B cell (primary cell): Measurements from ENCODE around the gene ACAD10. TPM values are rescaled to one million over a fixed set of nuclear protein-coding genes. Genes with fewer than 3 reads are reported as not detected.

Experiments used
- ATAC-seq: fragments of 200-7000 bp; cut with Tn5 transposase; one replicate; pipeline ENCODE4 v1.10.0; 2021; ENCODE audit warnings: low read depth, mild to moderate bottlenecking, moderate number of reproducible peaks, moderate library complexity
- CTCF ChIA-PET: fragments of 350-600 bp; sonication (Branson Sonifier 250); formaldehyde crosslinking; loops from one replicate; lab custom pipeline; 2021; ENCODE audit warnings: antibody characterized with exemption, inconsistent platforms; lab: Charles Lee
- POLR2A ChIA-PET: fragments of 350-600 bp; sonication (Branson Sonifier 250); formaldehyde crosslinking; loops from one replicate; lab custom pipeline; 2021; ENCODE audit warnings: antibody characterized with exemption; lab: Charles Lee
- DNase-seq: peaks from one replicate; pipeline ENCODE4 v3.0.0; 2013
- H2AFZ ChIP-seq: 2 replicates; pipeline ENCODE4 v1.6.1; 2012; ENCODE audit warnings: mild to moderate bottlenecking, low read depth, low read length; ENCODE audit not compliant: insufficient read depth, poor library complexity, severe bottlenecking
- H3K27ac ChIP-seq, 2 donors: 1 replicate in 1 of 2; 2 replicates in 1 of 2; pipeline ENCODE4 v1.5.1; 2012 to 2013; ENCODE audit warnings: low read length in 2 of 2, mild to moderate bottlenecking in 2 of 2, moderate library complexity in 1 of 2
- H3K27me3 ChIP-seq, 4 experiments: fragments of 200-600 bp in 1 of 4; sonication (generic) in 1 of 4; replicated peaks in 1 of 4; 1 replicate in 2 of 4; 2 replicates in 2 of 4; pipeline versions ENCODE4 v1.6.1 to v1.7.0; 2013 to 2016; ENCODE audit warnings: low read length in 3 of 4, mild to moderate bottlenecking in 2 of 4, mixed read lengths in 1 of 4, moderate library complexity in 1 of 4; ENCODE audit not compliant: insufficient read depth in 4 of 4, control insufficient read depth in 3 of 4; ENCODE audit errors: control extremely low read depth in 1 of 4
- H3K36me3 ChIP-seq, 2 experiments: replicated peaks in 1 of 2; 1 replicate in 1 of 2; 2 replicates in 1 of 2; pipeline versions ENCODE4 v1.6.1 to v1.7.1; 2013; ENCODE audit warnings: low read length in 1 of 2; ENCODE audit not compliant: insufficient read depth in 2 of 2, control insufficient read depth in 1 of 2; ENCODE audit errors: control extremely low read depth in 1 of 2, extremely low read depth in 1 of 2
- H3K4me1 ChIP-seq, 2 donors: fragments of 200-600 bp in 1 of 2; sonication (generic) in 1 of 2; 1 replicate in 1 of 2; 2 replicates in 1 of 2; pipeline versions ENCODE4 v1.5.1 to v1.6.1; 2013 to 2017; ENCODE audit warnings: low read length in 2 of 2; ENCODE audit not compliant: control insufficient read depth in 2 of 2, insufficient read depth in 2 of 2
- H3K4me2 ChIP-seq: replicated peaks from 2 replicates; pipeline ENCODE3; 2012; ENCODE audit warnings: mild to moderate bottlenecking, low read depth, low read length; ENCODE audit not compliant: poor library complexity, severe bottlenecking
- H3K4me3 ChIP-seq, 5 experiments: fragments of 200-600 bp in 1 of 5; sonication (generic) in 1 of 5; 1 replicate in 3 of 5; 2 replicates in 2 of 5; pipeline versions ENCODE4 v1.5.1 to v1.7.0; 2011 to 2016; ENCODE audit warnings: low read length in 4 of 5, mild to moderate bottlenecking in 4 of 5, low read depth in 2 of 5, control low read depth in 1 of 5, moderate library complexity in 1 of 5; ENCODE audit not compliant: insufficient read depth in 1 of 5; ENCODE audit errors: control extremely low read depth in 1 of 5, extremely low read depth in 1 of 5
- H3K79me2 ChIP-seq: fragments of 200-600 bp; sonication (generic); one replicate; pipeline ENCODE4 v1.6.0; 2016; ENCODE audit warnings: low read length; ENCODE audit not compliant: control insufficient read depth, insufficient read depth
- H3K9ac ChIP-seq: fragments of 200-600 bp; sonication (generic); 2 replicates; pipeline ENCODE4 v1.6.1; 2017; ENCODE audit warnings: mild to moderate bottlenecking, low read length, moderate library complexity
- H3K9me3 ChIP-seq, 3 donors: one replicate each; pipeline versions ENCODE4 v1.6.1 to v1.7.1; 2013; ENCODE audit warnings: low read length in 2 of 3; ENCODE audit not compliant: control insufficient read depth in 2 of 3, insufficient read depth in 1 of 3; ENCODE audit errors: control extremely low read depth in 1 of 3
- H4K20me1 ChIP-seq: 2 replicates; pipeline ENCODE4 v1.6.0; 2012; ENCODE audit warnings: mild to moderate bottlenecking, low read length; ENCODE audit not compliant: insufficient read depth, control insufficient read depth, poor library complexity, severe bottlenecking
- H3K27ac Mint-ChIP-seq: one replicate; pipeline ENCODE4 v1.8.0; 2021; ENCODE audit warnings: mixed read lengths
- H3K27me3 Mint-ChIP-seq: one replicate; pipeline ENCODE4 v1.8.0; 2021; ENCODE audit warnings: mixed read lengths
- H3K4me1 Mint-ChIP-seq: one replicate; pipeline ENCODE4 v1.8.0; 2021; ENCODE audit warnings: mixed read lengths
- H3K4me3 Mint-ChIP-seq: one replicate; pipeline ENCODE4 v1.8.0; 2021; ENCODE audit warnings: mixed read lengths
- H3K9me3 Mint-ChIP-seq: one replicate; pipeline ENCODE4 v1.8.0; 2022; ENCODE audit warnings: mixed read lengths; ENCODE audit not compliant: insufficient read depth
- EZH2 ChIP-seq: IDR thresholded peaks from 2 replicates; pipeline ENCODE4 v1.6.1; 2012; ENCODE audit warnings: borderline replicate concordance, low read depth, mild to moderate bottlenecking, moderate library complexity, low read length; ENCODE audit not compliant: insufficient read depth, poor library complexity, severe bottlenecking
- WGBS: methylation state at CpG from one replicate; pipeline ENCODE4 v1.1.5; 2013; ENCODE audit warnings: missing lambda C conversion rate; ENCODE audit not compliant: insufficient coverage; 5-methylcytosine and 5-hydroxymethylcytosine counted together
- intact Hi-C: fragments of 100-400 bp; cut with micrococcal nuclease; formaldehyde crosslinking; loops from one replicate; pipeline ENCODE4 v1.10.0; 2022
- polyA plus RNA-seq: library from polyadenylated mRNA; depleted of rRNA; stranded (reverse); fragments of >200 nt; gene quantifications from 2 replicates; pipeline ENCODE4 v1.2.3, GENCODE V29; 2012
- small RNA-seq: library from RNA; depleted of rRNA; stranded (forward); fragments of <200 nt; gene quantifications from one replicate; pipeline ENCODE3, GENCODE V24; 2012; ENCODE audit warnings: low replicate concordance, low read depth; ENCODE audit not compliant: insufficient read length
- total RNA-seq, 2 donors: library from RNA; stranded (reverse); fragments of 120-200 nt in 1 of 2; gene quantifications; 1 replicate in 1 of 2; 2 replicates in 1 of 2; pipeline versions ENCODE4 v1.2.3 to v1.2.4, GENCODE V29; 2013 to 2022
- TF ChIP-seq, protein P1 (sequence below): fragments of 200-600 bp; IDR thresholded peaks from one replicate; pipeline ENCODE4 v1.8.0; 2022; ENCODE audit warnings: antibody characterized with exemption, mild to moderate bottlenecking

The ACAD10 gene
- total and polyA plus RNA-seq, 2 donors (not counting 1 experiment from before 2014, with no cell fraction given), result 38.1 to 48.6 TPM

DNA sequence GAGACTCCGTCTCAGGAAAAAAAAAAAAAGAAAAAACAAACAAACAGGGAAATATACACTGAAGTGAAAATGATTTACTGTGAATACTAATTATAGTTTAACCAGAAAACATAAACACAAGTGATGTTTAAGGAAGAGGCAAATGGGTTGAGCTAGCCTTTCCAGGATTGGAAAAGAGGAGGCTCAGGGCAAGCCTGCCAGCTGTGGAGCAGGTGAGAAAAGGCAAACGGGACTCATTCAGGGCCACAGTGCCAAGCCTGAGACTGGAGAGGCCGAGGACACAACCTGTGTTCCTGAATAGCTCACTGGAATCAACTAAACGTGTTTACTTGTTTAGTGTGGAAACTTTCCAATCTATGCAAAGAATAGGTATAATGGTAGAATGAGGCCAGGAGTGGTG is 120.5 kb downstream of the ACAD10 start:
- Mint-ChIP-seq H3K4me1 (no peaks in the 10 kb centered on the region), H3K27ac (no peak overlapping the region), H3K9me3 (no peaks in the 10 kb centered on the region), H3K27me3 (no peaks in the 10 kb centered on the region), H3K4me3 (no peak overlapping the region)
- H3K27me3 ChIP-seq, result no peaks in the 10 kb centered on the region
- TF ChIP-seq, protein P1, sequence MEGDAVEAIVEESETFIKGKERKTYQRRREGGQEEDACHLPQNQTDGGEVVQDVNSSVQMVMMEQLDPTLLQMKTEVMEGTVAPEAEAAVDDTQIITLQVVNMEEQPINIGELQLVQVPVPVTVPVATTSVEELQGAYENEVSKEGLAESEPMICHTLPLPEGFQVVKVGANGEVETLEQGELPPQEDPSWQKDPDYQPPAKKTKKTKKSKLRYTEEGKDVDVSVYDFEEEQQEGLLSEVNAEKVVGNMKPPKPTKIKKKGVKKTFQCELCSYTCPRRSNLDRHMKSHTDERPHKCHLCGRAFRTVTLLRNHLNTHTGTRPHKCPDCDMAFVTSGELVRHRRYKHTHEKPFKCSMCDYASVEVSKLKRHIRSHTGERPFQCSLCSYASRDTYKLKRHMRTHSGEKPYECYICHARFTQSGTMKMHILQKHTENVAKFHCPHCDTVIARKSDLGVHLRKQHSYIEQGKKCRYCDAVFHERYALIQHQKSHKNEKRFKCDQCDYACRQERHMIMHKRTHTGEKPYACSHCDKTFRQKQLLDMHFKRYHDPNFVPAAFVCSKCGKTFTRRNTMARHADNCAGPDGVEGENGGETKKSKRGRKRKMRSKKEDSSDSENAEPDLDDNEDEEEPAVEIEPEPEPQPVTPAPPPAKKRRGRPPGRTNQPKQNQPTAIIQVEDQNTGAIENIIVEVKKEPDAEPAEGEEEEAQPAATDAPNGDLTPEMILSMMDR, result no peak
- no peak for TF ChIP-seq EZH2
- H3K36me3 ChIP-seq, result no peaks in the 10 kb centered on the region
- DNase-seq, result no peak
- no peaks in the 10 kb centered on the region for H3K4me1 ChIP-seq
- H3K79me2 ChIP-seq, result no peaks in the 10 kb centered on the region
- POLR2A ChIA-PET, result no interaction called here
- no peak overlapping the region for H3K4me3 ChIP-seq
- WGBS, result 83% methylated on average over 3 of the region's 4 CpGs
- no peaks in the 10 kb centered on the region for H3K9me3 ChIP-seq
- H2AFZ ChIP-seq, result no peak overlapping the region
- no peak overlapping the region for H3K9ac ChIP-seq
- ATAC-seq, result no peak
- H3K27ac ChIP-seq, result no peak overlapping the region
- H4K20me1 ChIP-seq, result no peaks in the 10 kb centered on the region
- CTCF ChIA-PET, result interaction anchor here (0.9 to 4.1 kb wide), 2 partner anchors 8 to 53 kb away, joined by 3 to 18 read pairs; no protein-coding TSS in a partner anchor
- H3K4me2 ChIP-seq, result no peak overlapping the region
- intact Hi-C loops, result no loop called here

Small RNA genes within 50 kb of the gene (small RNA-seq; reads per million reads assigned to genes)
- not detected for gene MIR6761

Other genes starting within 250 kb of the ACAD10 start
- 81.2 and 83.8 TPM in 2 replicates for gene ATXN2, start 86.7 kb upstream of the ACAD10 start, total RNA-seq
- gene ATXN2, start 86.7 kb upstream of the ACAD10 start, polyA plus RNA-seq, result 23.3 and 28.2 TPM in 2 replicates
- gene BRAP, start 97 bp upstream of the ACAD10 start, total RNA-seq, result 25.3 and 25.7 TPM in 2 replicates
- 10.4 and 11.7 TPM in 2 replicates for gene BRAP, start 97 bp upstream of the ACAD10 start, polyA plus RNA-seq
- 22.3 TPM in 2 replicates for gene ALDH2, start 80.9 kb downstream of the ACAD10 start, total RNA-seq
- gene ALDH2, start 80.9 kb downstream of the ACAD10 start, polyA plus RNA-seq, result 7.0 and 10.3 TPM in 2 replicates
- gene MAPKAPK5, start 156.2 kb downstream of the ACAD10 start, total RNA-seq, result 64.4 and 73.1 TPM in 2 replicates
- 60.2 and 69.0 TPM in 2 replicates for gene MAPKAPK5, start 156.2 kb downstream of the ACAD10 start, polyA plus RNA-seq